Immature natural killer cell (primary cell): Measurements from ENCODE around the gene TSPAN11. TPM values are rescaled to one million over a fixed set of nuclear protein-coding genes. Genes with fewer than 3 reads are reported as not detected.
A peak's percentile ranks its signal among the peaks of the same experiment; 100 is the strongest.

Experiments used
- DNase-seq, 3 donors: peaks; one replicate each; pipeline ENCODE4 v3.0.0; 2022; ENCODE audit warnings: mixed read lengths in 1 of 3
- H3K27ac Mint-ChIP-seq, 6 donors: one replicate each; pipeline ENCODE4 v1.8.0; 2020; ENCODE audit warnings: mixed read lengths in 6 of 6, mild to moderate bottlenecking in 5 of 6, inconsistent platforms in 4 of 6, moderate library complexity in 3 of 6
- H3K27me3 Mint-ChIP-seq, 3 donors: one replicate each; pipeline ENCODE4 v1.8.0; 2020 to 2021; ENCODE audit warnings: low read depth in 3 of 3, mild to moderate bottlenecking in 3 of 3, mixed read lengths in 3 of 3, moderate library complexity in 3 of 3, inconsistent platforms in 1 of 3
- H3K36me3 Mint-ChIP-seq, 3 donors: one replicate each; pipeline ENCODE4 v1.8.0; 2020; ENCODE audit warnings: mixed read lengths in 3 of 3, inconsistent platforms in 2 of 3, mild to moderate bottlenecking in 2 of 3
- H3K4me1 Mint-ChIP-seq, 2 donors: one replicate each; pipeline ENCODE4 v1.8.0; 2020; ENCODE audit warnings: inconsistent platforms in 2 of 2, mild to moderate bottlenecking in 2 of 2, mixed read lengths in 2 of 2, moderate library complexity in 1 of 2
- H3K4me3 Mint-ChIP-seq, 5 donors: one replicate each; pipeline ENCODE4 v1.8.0; 2020; ENCODE audit warnings: mild to moderate bottlenecking in 5 of 5, mixed read lengths in 5 of 5, inconsistent platforms in 3 of 5, moderate library complexity in 3 of 5
- H3K9me3 Mint-ChIP-seq, 6 donors: one replicate each; pipeline ENCODE4 v1.8.0; 2020; ENCODE audit warnings: mild to moderate bottlenecking in 6 of 6, mixed read lengths in 6 of 6, inconsistent platforms in 4 of 6, moderate library complexity in 3 of 6
- polyA plus RNA-seq, 3 donors: library from polyadenylated mRNA; unstranded; fragments of 300-500 nt; fragmentation: Illumina TruSeq; gene quantifications; one replicate each; pipeline ENCODE4 v1.2.3, GENCODE V29; 2021

The TSPAN11 gene
- polyA plus RNA-seq, 3 donors from 2014 or later = not detected

- Mint-ChIP-seq H3K27me3 (peaks cover 4 to 20% (median 12%) of the 10 kb centered on the region in 3 donors), H3K4me1 (peaks cover 0 to 2% of the 10 kb centered on the region in 2 donors), H3K36me3 (no peaks in the 10 kb centered on the region), H3K9me3 (no peaks in the 10 kb centered on the region), H3K27ac (no peak overlapping the region), H3K4me3 (peak overlapping the region in 1 of 5 donors; percentile 9)
- DNase-seq = no peak
Measured at GRCh38 chr12:30927222-30927611, 669 bp downstream of the TSPAN11 start.

- Mint-ChIP-seq H3K4me3 (no peak overlapping the region), H3K36me3 (no peaks in the 10 kb centered on the region), H3K27ac (no peak overlapping the region), H3K27me3 (peaks cover 4 to 20% (median 12%) of the 10 kb centered on the region in 3 donors), H3K4me1 (peaks cover 0 to 2% of the 10 kb centered on the region in 2 donors), H3K9me3 (no peaks in the 10 kb centered on the region)
- no peak for DNase-seq
Measured at GRCh38 chr12:30928356-30929244, 2.1 kb downstream of the TSPAN11 start.

- Mint-ChIP-seq H3K36me3 (no peaks in the 10 kb centered on the region), H3K4me1 (peaks cover 0 to 2% of the 10 kb centered on the region in 2 donors), H3K4me3 (no peak overlapping the region), H3K27me3 (peaks cover 4 to 18% (median 11%) of the 10 kb centered on the region in 3 donors), H3K27ac (no peak overlapping the region), H3K9me3 (no peaks in the 10 kb centered on the region)
- no peak for DNase-seq
Measured at GRCh38 chr12:30930238-30930637, 3.7 kb downstream of the TSPAN11 start.

- Mint-ChIP-seq H3K27ac (no peak overlapping the region), H3K4me3 (no peak overlapping the region)
Measured at GRCh38 chr12:30930641-30931040, 4.1 kb downstream of the TSPAN11 start.

GRCh38 chr12:30932881-30933280 is 6.3 kb downstream of the TSPAN11 start:
- no peak overlapping the region for H3K27ac Mint-ChIP-seq
- no peaks in the 10 kb centered on the region for H3K36me3 Mint-ChIP-seq
- no peaks in the 10 kb centered on the region for H3K4me1 Mint-ChIP-seq
- DNase-seq = no peak
- H3K27me3 Mint-ChIP-seq = peaks cover 4 to 14% (median 6%) of the 10 kb centered on the region in 3 donors
- H3K4me3 Mint-ChIP-seq = no peak overlapping the region
- H3K9me3 Mint-ChIP-seq = peaks cover 0 to 2% (median 0%) of the 10 kb centered on the region in 6 donors

More at GRCh38 chr12:30930641-30931040, 4.1 kb downstream of the TSPAN11 start:
- Mint-ChIP-seq H3K36me3 (no peaks in the 10 kb centered on the region), H3K9me3 (no peaks in the 10 kb centered on the region), H3K27me3 (peaks cover 4 to 16% (median 7%) of the 10 kb centered on the region in 3 donors), H3K4me1 (peaks cover 0 to 2% of the 10 kb centered on the region in 2 donors)
- no peak for DNase-seq

GRCh38 chr12:30934811-30935210 is 8.3 kb downstream of the TSPAN11 start:
- Mint-ChIP-seq H3K36me3 (no peaks in the 10 kb centered on the region), H3K9me3 (peaks cover 0 to 2% (median 0%) of the 10 kb centered on the region in 6 donors), H3K27me3 (peaks cover 2 to 3% (median 3%) of the 10 kb centered on the region in 3 donors), H3K4me1 (no peaks in the 10 kb centered on the region), H3K27ac (no peak overlapping the region), H3K4me3 (no peak overlapping the region)
- DNase-seq = no peak

- H3K36me3 Mint-ChIP-seq = no peaks in the 10 kb centered on the region
Measured at GRCh38 chr12:30936036-30936435, 9.5 kb downstream of the TSPAN11 start.

GRCh38 chr12:30939234-30939633 is 12.7 kb downstream of the TSPAN11 start:
- H3K4me1 Mint-ChIP-seq = no peaks in the 10 kb centered on the region
- no peaks in the 10 kb centered on the region for H3K36me3 Mint-ChIP-seq
- peaks cover 0 to 2% (median 0%) of the 10 kb centered on the region in 6 donors for H3K9me3 Mint-ChIP-seq
- H3K27ac Mint-ChIP-seq = no peak overlapping the region
- H3K27me3 Mint-ChIP-seq = peaks cover 0 to 6% (median 0%) of the 10 kb centered on the region in 3 donors
- no peak for DNase-seq
- no peak overlapping the region for H3K4me3 Mint-ChIP-seq

More at GRCh38 chr12:30936036-30936435, 9.5 kb downstream of the TSPAN11 start:
- peaks cover 0 to 2% (median 0%) of the 10 kb centered on the region in 6 donors for H3K9me3 Mint-ChIP-seq
- peaks cover 0 to 3% (median 2%) of the 10 kb centered on the region in 3 donors for H3K27me3 Mint-ChIP-seq
- H3K4me3 Mint-ChIP-seq = no peak overlapping the region
- no peaks in the 10 kb centered on the region for H3K4me1 Mint-ChIP-seq
- no peak overlapping the region for H3K27ac Mint-ChIP-seq
- no peak for DNase-seq

- Mint-ChIP-seq H3K36me3 (no peaks in the 10 kb centered on the region), H3K9me3 (no peaks in the 10 kb centered on the region), H3K4me1 (no peaks in the 10 kb centered on the region), H3K27me3 (peaks cover 0 to 5% (median 0%) of the 10 kb centered on the region in 3 donors), H3K27ac (no peak overlapping the region), H3K4me3 (no peak overlapping the region)
- DNase-seq = no peak
Measured at GRCh38 chr12:30942486-30942885, 15.9 kb downstream of the TSPAN11 start.

- DNase-seq = no peak
- Mint-ChIP-seq H3K27me3 (peaks cover 0 to 5% (median 0%) of the 10 kb centered on the region in 3 donors), H3K4me1 (no peaks in the 10 kb centered on the region), H3K9me3 (no peaks in the 10 kb centered on the region), H3K27ac (no peak overlapping the region), H3K36me3 (no peaks in the 10 kb centered on the region), H3K4me3 (no peak overlapping the region)
Measured at GRCh38 chr12:30942936-30943335, 16.4 kb downstream of the TSPAN11 start.

GRCh38 chr12:30945443-30946164 is 19.1 kb downstream of the TSPAN11 start:
- no peak overlapping the region for H3K4me3 Mint-ChIP-seq
- H3K9me3 Mint-ChIP-seq = no peaks in the 10 kb centered on the region
- H3K4me1 Mint-ChIP-seq = no peaks in the 10 kb centered on the region
- H3K27ac Mint-ChIP-seq = no peak overlapping the region
- DNase-seq = no peak
- no peaks in the 10 kb centered on the region for H3K36me3 Mint-ChIP-seq
- peaks cover 0 to 9% (median 0%) of the 10 kb centered on the region in 3 donors for H3K27me3 Mint-ChIP-seq

- Mint-ChIP-seq H3K9me3 (no peaks in the 10 kb centered on the region), H3K27ac (no peak overlapping the region), H3K36me3 (no peaks in the 10 kb centered on the region), H3K4me1 (no peaks in the 10 kb centered on the region), H3K4me3 (no peak overlapping the region), H3K27me3 (peaks cover 2 to 9% (median 7%) of the 10 kb centered on the region in 3 donors)
- DNase-seq = no peak
Measured at GRCh38 chr12:30952015-30952414, 25.5 kb downstream of the TSPAN11 start.

- no peaks in the 10 kb centered on the region for H3K9me3 Mint-ChIP-seq
- H3K36me3 Mint-ChIP-seq = no peaks in the 10 kb centered on the region
- peaks cover 2 to 11% (median 7%) of the 10 kb centered on the region in 3 donors for H3K27me3 Mint-ChIP-seq
- no peaks in the 10 kb centered on the region for H3K4me1 Mint-ChIP-seq
- DNase-seq = no peak
- no peak overlapping the region for H3K27ac Mint-ChIP-seq
- H3K4me3 Mint-ChIP-seq = no peak overlapping the region
Measured at GRCh38 chr12:30953257-30953656, 26.7 kb downstream of the TSPAN11 start.
